Osteocyte (in vitro differentiated cells): ENCODE data around the gene MEG3. TPM values are rescaled to one million over a fixed set of nuclear protein-coding genes. Genes with fewer than 3 reads are reported as not detected.

Experiments used
- DNase-seq: peaks from one replicate; pipeline ENCODE4 v3.0.0; 2021; ENCODE audit warnings: mixed read lengths; ENCODE audit not compliant: unreplicated experiment; ENCODE audit errors: extremely low spot score
- H3K27ac Mint-ChIP-seq: one replicate; pipeline ENCODE4 v1.8.0; 2021; ENCODE audit warnings: mild to moderate bottlenecking, mixed read lengths; ENCODE audit not compliant: unreplicated experiment
- H3K27me3 Mint-ChIP-seq: one replicate; pipeline ENCODE4 v1.8.0; 2021; ENCODE audit warnings: mixed read lengths; ENCODE audit not compliant: unreplicated experiment
- H3K36me3 Mint-ChIP-seq: one replicate; pipeline ENCODE4 v1.8.0; 2021; ENCODE audit warnings: mixed read lengths; ENCODE audit not compliant: unreplicated experiment
- H3K4me1 Mint-ChIP-seq: one replicate; pipeline ENCODE4 v1.8.0; 2021; ENCODE audit warnings: mixed read lengths; ENCODE audit not compliant: unreplicated experiment
- H3K4me3 Mint-ChIP-seq: one replicate; pipeline ENCODE4 v1.8.0; 2021; ENCODE audit warnings: mild to moderate bottlenecking, moderate library complexity, mixed read lengths; ENCODE audit not compliant: unreplicated experiment
- H3K9me3 Mint-ChIP-seq: one replicate; pipeline ENCODE4 v1.8.0; 2021; ENCODE audit warnings: mixed read lengths; ENCODE audit not compliant: unreplicated experiment
- total RNA-seq: library from RNA; stranded (reverse); gene quantifications from 2 replicates; pipeline ENCODE4 v1.2.1, GENCODE V29; 2021
- TF ChIP-seq, protein P1 (sequence below): fragments of 200-600 bp; sonication (generic); IDR thresholded peaks from 2 replicates; pipeline ENCODE4 v1.5.0; 2021; ENCODE audit warnings: antibody characterized with exemption, mild to moderate bottlenecking, moderate library complexity

The MEG3 gene
- total RNA-seq, 1 donor from 2014 or later, result not detected

DNA sequence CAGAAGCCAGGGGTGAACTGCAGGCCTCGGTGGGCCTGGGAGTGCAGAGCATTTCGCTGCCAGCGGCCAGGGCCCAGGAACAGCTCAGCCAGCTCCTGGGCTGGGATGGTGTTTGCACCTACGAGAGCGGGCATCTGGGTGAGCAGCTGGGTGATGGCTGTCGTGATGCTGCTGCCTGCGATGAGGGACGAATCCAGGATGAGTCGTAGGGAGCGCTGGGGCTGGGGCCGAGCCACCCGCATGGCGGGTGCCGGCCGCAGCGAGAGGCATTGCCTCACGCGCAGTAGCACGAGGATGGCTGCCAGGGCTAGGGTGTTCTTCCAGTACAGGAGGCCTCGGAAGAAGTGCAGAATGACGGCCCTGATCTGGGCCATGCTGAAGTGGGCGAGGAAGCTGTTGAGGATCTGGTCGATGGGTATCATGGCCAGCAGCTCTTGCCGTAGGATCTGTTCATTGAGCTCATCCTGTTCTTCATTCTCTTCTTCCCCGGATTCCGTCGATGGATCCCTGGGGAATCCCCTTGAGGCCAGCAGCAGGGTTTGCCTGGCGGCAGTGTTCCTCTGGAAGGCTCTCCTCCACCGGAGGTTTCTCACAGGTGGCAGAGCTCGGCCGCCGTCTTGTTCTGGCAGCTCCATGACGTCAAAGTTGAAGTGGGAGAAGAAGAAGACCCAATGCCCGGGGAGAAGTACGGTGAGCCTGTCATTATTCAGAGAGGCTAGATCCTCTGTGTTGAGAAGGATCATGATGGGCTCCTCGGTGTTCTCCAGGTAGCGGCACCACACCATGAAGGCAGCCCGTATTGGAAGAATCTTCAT lies 55.5 kb downstream of the MEG3 start:
- no peak overlapping the region for H3K4me3 Mint-ChIP-seq
- no peaks in the 10 kb centered on the region for H3K4me1 Mint-ChIP-seq
- no peak overlapping the region for H3K27ac Mint-ChIP-seq
- DNase-seq, result no peak
- H3K9me3 Mint-ChIP-seq, result peaks cover 9% of the 10 kb centered on the region
- H3K27me3 Mint-ChIP-seq, result peaks cover 15% of the 10 kb centered on the region
- TF ChIP-seq, protein P1, sequence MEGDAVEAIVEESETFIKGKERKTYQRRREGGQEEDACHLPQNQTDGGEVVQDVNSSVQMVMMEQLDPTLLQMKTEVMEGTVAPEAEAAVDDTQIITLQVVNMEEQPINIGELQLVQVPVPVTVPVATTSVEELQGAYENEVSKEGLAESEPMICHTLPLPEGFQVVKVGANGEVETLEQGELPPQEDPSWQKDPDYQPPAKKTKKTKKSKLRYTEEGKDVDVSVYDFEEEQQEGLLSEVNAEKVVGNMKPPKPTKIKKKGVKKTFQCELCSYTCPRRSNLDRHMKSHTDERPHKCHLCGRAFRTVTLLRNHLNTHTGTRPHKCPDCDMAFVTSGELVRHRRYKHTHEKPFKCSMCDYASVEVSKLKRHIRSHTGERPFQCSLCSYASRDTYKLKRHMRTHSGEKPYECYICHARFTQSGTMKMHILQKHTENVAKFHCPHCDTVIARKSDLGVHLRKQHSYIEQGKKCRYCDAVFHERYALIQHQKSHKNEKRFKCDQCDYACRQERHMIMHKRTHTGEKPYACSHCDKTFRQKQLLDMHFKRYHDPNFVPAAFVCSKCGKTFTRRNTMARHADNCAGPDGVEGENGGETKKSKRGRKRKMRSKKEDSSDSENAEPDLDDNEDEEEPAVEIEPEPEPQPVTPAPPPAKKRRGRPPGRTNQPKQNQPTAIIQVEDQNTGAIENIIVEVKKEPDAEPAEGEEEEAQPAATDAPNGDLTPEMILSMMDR, result no peak
- H3K36me3 Mint-ChIP-seq, result no peaks in the 10 kb centered on the region

DNA sequence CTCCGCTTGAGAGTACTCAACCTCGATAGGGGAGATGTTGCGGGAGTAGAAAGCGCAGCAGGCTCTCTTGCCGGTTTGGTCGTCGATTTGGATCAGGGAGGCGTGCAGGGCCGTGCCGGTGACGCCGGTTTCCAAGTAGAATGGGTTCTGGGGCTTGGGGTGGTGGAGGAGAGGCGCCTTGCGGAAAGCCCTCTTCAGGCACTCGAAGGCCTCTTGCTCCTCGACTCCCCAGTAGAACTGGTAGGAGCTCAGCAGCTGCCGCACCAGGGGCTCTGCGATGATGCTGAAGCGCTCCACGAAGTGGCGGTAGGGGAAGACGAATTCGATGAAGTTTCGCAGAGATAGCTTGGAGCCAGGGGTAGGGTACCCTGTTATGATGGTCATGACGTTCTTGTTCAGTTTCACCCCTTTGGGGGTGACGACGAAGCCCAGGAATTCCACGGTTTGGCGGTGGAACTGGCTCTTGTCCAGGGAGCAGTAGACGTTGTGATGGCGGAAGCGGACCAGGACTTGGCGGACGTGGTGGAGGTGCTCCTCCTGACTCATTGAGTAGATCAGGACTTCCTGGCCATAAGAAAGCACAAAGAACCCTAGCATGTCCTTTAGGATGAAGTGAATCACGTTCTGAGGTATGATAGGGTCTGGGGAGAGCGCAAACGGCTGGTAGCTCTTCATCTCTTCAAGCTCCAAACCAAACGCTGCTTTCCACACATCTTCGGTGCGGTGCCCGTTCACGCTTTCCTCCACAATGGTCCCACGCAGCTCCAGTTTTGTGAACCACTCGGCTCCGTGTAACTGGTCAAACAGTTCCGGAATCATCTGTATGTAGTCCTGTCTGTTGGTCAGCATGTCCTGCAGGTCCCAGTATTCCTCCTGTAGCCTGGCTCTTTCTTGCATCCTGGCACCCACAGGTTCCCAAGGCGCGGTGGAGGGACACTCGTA lies 56.4 kb downstream of the MEG3 start:
- DNase-seq, result no peak
- H3K36me3 Mint-ChIP-seq, result no peaks in the 10 kb centered on the region
- no peak overlapping the region for H3K4me3 Mint-ChIP-seq

DNA sequence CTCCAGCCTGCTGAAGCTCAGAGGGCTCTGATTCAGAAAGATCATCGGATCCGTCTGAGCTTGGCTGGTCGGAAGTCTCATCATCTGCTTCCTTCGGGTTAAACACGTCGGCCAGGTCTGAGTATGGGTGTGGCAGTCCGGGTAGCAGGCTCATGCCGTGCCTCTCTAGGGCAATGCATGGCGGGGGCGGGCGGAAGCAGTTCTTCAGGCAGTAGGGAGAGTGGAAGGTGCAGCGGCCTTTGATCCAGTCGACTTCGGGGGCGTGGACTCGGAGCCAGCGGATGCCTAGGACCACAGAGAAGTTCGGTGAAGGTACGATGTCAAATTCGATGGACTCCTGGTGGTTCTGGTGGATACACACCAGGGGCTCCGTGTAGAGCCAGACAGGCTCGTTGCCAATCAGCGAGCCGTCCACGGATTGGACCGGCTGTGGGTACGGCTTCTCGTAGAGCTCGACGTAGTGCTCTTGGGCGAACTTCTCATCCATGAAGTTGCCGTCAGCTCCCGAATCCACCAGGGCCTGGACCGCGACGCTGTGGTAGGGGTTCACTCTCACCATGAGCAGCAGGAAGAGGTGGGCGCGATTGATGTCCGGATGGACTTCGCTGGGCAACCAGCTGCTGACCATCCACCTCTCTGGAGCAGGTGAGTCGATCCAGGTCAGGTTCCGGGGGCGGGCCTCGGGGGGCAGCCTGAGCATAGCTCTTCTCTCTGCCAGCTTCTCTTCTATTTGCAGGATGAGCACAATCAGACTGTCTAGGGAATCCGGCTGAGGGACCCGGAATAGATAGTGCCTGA lies 57.3 kb downstream of the MEG3 start:
- Mint-ChIP-seq H3K27me3 (peaks cover 20% of the 10 kb centered on the region), H3K9me3 (peaks cover 9% of the 10 kb centered on the region), H3K4me3 (no peak overlapping the region), H3K4me1 (peaks cover 3% of the 10 kb centered on the region), H3K27ac (no peak overlapping the region), H3K36me3 (no peaks in the 10 kb centered on the region)
- TF ChIP-seq, protein P1, result no peak
- no peak for DNase-seq

More for the DNA sequence above, 56.4 kb downstream of the MEG3 start:
- H3K27ac Mint-ChIP-seq, result no peak overlapping the region
- peaks cover 15% of the 10 kb centered on the region for H3K27me3 Mint-ChIP-seq
- H3K4me1 Mint-ChIP-seq, result no peaks in the 10 kb centered on the region
- TF ChIP-seq, protein P1, result no peak
- peaks cover 9% of the 10 kb centered on the region for H3K9me3 Mint-ChIP-seq

DNA sequence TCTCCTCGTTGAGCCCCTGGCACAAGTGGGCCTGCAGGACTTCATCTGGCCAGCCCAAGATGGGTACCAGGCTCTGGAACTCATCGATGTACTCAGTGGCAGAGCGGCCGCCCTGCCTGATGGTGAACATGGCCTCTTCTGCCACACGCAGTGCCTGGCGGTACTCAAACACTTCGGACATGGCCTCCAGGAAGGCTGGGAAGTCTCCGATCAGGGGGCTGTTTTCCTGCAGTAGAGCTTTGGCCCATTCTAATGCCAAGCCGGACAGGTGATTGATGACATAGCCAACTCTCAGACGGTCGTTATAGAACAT lies 57.8 kb downstream of the MEG3 start:
- TF ChIP-seq, protein P1, result no peak
- peaks cover 26% of the 10 kb centered on the region for H3K27me3 Mint-ChIP-seq
- no peak for DNase-seq
- no peaks in the 10 kb centered on the region for H3K36me3 Mint-ChIP-seq
- H3K4me1 Mint-ChIP-seq, result peaks cover 3% of the 10 kb centered on the region
- H3K4me3 Mint-ChIP-seq, result no peak overlapping the region
- no peak overlapping the region for H3K27ac Mint-ChIP-seq
- peaks cover 9% of the 10 kb centered on the region for H3K9me3 Mint-ChIP-seq
